ENCODE measurements around the gene ANTXRL. TPM values are rescaled to one million over a fixed set of nuclear protein-coding genes. Genes with fewer than 3 reads are reported as not detected.

ANTXRL gene
- total and polyA plus RNA-seq, 2 of the 8 experiments (the other 6 are each of a cell fraction or from before 2014, with no cell fraction given): not detected

DNA sequence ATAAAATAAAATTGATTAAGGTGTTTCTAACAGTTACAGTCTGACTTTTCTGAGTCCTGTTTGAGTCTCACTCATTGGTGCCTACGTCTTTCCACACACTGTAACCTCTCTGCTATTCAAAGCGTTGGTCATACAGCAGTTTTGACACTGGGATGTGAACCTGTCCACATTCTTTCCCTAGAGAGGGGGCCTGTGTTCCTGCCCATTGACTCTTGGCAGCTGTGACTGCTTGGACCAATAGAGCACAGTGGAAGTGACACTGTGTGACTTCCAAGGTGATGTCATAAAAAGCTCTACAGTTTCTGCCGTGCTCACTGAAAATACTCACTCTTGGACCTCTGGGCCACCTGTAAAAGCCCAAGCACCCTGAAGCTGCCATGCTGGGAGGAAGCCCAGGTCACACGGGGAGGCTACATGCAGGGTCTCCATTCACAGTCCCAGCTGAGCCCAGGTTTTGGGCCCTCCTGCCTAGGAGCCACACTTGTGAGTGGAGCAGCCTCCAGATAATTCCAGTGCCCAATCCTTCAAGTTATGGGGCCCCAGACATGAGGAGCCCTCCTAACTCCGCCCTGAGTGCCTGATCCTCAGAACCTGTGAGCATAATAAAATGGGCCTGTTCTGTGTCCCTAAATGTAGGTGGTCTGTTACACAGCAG is 704 bp upstream of the ANTXRL start:
- H2BK5ac ChIP-seq (ENCODE audit: low read depth, low read length): no peak overlapping the region
- H3K79me1 ChIP-seq (ENCODE audit: low read depth, low read length): no peaks in the 10 kb centered on the region
- no peak overlapping the region for H3K27ac ChIP-seq (ENCODE audit: low read depth, low read length)
- H2BK12ac ChIP-seq (ENCODE audit: low read depth, low read length): no peak overlapping the region
- H3K14ac ChIP-seq (ENCODE audit: insufficient read length): no peak overlapping the region
- H3K56ac ChIP-seq (replicated peaks; ENCODE audit: insufficient read length, low read depth, low read length): no peak overlapping the region
- H3K27me3 ChIP-seq (replicated peaks in 1 of 4; ENCODE audit: control insufficient read depth in 3 of 4, extremely low read depth in 1 of 4, insufficient read depth in 3 of 4, low read length in 3 of 4): peaks cover 16 to 39% (median 36%) of the 10 kb centered on the region in 4 experiments
- H2BK15ac ChIP-seq (ENCODE audit: low read length): no peak overlapping the region
- no peak overlapping the region for H2AK5ac ChIP-seq (ENCODE audit: low read depth, low read length)
- FAIRE-seq (no peak), DNase-seq (ENCODE audit: low read depth in 1 of 2, low spot score in 2 of 2) (no peak)
- H3K4ac ChIP-seq (replicated peaks; ENCODE audit: insufficient read length, low read depth, low read length): no peak overlapping the region
- H3K79me2 ChIP-seq (ENCODE audit: control insufficient read depth in 1 of 2, insufficient read depth in 2 of 2, low read length in 2 of 2): no peaks in the 10 kb centered on the region
- ChIA-PET POLR2A (ENCODE audit: partially characterized antibody) (no interaction called here), CTCF (ENCODE audit: partially characterized antibody) (interaction anchor here (0.8 to 1.1 kb wide), 2 partner anchors 13 to 29 kb away, joined by 3 read pairs; no protein-coding TSS in a partner anchor)
- TF ChIP-seq CHD1 (IDR thresholded peaks at IDR 0.05; ENCODE audit: low read depth, low read length) (no peak), EP300 (IDR thresholded peaks at IDR 0.05; ENCODE audit: borderline replicate concordance in 1 of 2, low read depth in 2 of 2, low read length in 2 of 2) (no peak), YY1 (IDR thresholded peaks at IDR 0.05; ENCODE audit: low read depth, low read length) (no peak), SIN3A (conservative IDR thresholded peaks at IDR 0.05 in 1 of 2, IDR thresholded peaks at IDR 0.05 in 1 of 2; ENCODE audit: low read depth in 1 of 2, low read length in 2 of 2) (no peak), JUN (IDR thresholded peaks at IDR 0.05; ENCODE audit: low read depth, low read length) (no peak), NANOG (IDR thresholded peaks at IDR 0.05; ENCODE audit: insufficient read depth, low read depth, low read length, poor library complexity, severe bottlenecking) (no peak)
- TF ChIP-seq, protein P1, sequence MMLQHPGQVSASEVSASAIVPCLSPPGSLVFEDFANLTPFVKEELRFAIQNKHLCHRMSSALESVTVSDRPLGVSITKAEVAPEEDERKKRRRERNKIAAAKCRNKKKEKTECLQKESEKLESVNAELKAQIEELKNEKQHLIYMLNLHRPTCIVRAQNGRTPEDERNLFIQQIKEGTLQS (IDR thresholded peaks at IDR 0.05; ENCODE audit: insufficient read depth, low read depth, low read length): no peak
- no peak overlapping the region for H3K9ac ChIP-seq (replicated peaks in 1 of 4; ENCODE audit: extremely low read depth in 1 of 4, low read depth in 3 of 4, low read length in 3 of 4)
- no peak overlapping the region for H2BK20ac ChIP-seq (ENCODE audit: low read length)
- H3K23ac ChIP-seq (ENCODE audit: insufficient read length): no peak overlapping the region
- H3K9me3 ChIP-seq (ENCODE audit: insufficient read depth in 2 of 2, low read depth in 1 of 2, low read length in 1 of 2): no peaks in the 10 kb centered on the region
- no peaks in the 10 kb centered on the region for H4K20me1 ChIP-seq (replicated peaks in 1 of 2; ENCODE audit: control insufficient read depth in 1 of 2, insufficient read depth in 2 of 2, low read length in 2 of 2)
- no peak overlapping the region for H2BK120ac ChIP-seq (replicated peaks; ENCODE audit: low read depth, low read length)
- no peak overlapping the region for H4K8ac ChIP-seq (ENCODE audit: extremely low read depth, insufficient read depth, low read length)
- no peak overlapping the region for H3K18ac ChIP-seq (ENCODE audit: extremely low read depth, low read length)
- peaks cover 0 to 6% (median under 1%) of the 10 kb centered on the region in 4 experiments; a peak in 5 of 7 replicates for H3K4me1 ChIP-seq (replicated peaks in 1 of 4; ENCODE audit: control insufficient read depth in 3 of 4, insufficient read depth in 4 of 4, low read length in 3 of 4)
- H4K91ac ChIP-seq (replicated peaks; ENCODE audit: insufficient read length, low read length): no peak overlapping the region
- peaks cover 16% of the 10 kb centered on the region for H3K23me2 ChIP-seq (ENCODE audit: low read depth, low read length)
- no peak overlapping the region for H4K5ac ChIP-seq (ENCODE audit: insufficient read length, low read depth, low read length)
- H3K4me2 ChIP-seq (ENCODE audit: insufficient read depth in 1 of 2, low read depth in 2 of 2, low read length in 2 of 2): no peak overlapping the region; a peak in 1 of 4 replicates
- H2AFZ ChIP-seq (ENCODE audit: low read length): no peak overlapping the region
- no peak overlapping the region for H3K4me3 ChIP-seq (ENCODE audit: extremely low read depth in 1 of 4, insufficient read depth in 2 of 4, low read depth in 3 of 4, low read length in 4 of 4)
- 89% methylated on average over 5 of the region's 5 CpGs; no CpG with 5 or more reads in 1 of the 2 experiments for WGBS, 2 experiments (ENCODE audit: extremely low coverage in 1 of 2, insufficient coverage in 1 of 2, insufficient read length in 1 of 2, insufficient replicate concordance in 2 of 2, low coverage in 1 of 2, low lambda C conversion rate in 2 of 2, missing lambda C conversion rate in 1 of 2)
- H3K36me3 ChIP-seq (ENCODE audit: control insufficient read depth in 2 of 4, insufficient read depth in 4 of 4, low read length in 3 of 4): no peaks in the 10 kb centered on the region

All from H1 (cell line).